MCF 10A (cell line): ENCODE measurements around the gene MED16. TPM values are rescaled to one million over a fixed set of nuclear protein-coding genes. Genes with fewer than 3 reads are reported as not detected.

ENCODE experiments used
- BruUV-seq: library from RNA; stranded (reverse); fragments of 400-500 nt; replicated peaks from 2 replicates; lab custom pipeline; 2021; lab: Mats Ljungman, UMichigan
- CTCF ChIA-PET: fragments of 300-600 bp; sonication (Branson Sonifier 250); formaldehyde crosslinking; extraction: SDS; loops from one replicate; lab custom pipeline; 2021; ENCODE audit warnings: antibody characterized with exemption, inconsistent platforms; lab: Yijun Ruan, JAX
- POLR2A ChIA-PET: fragments of 300-600, 350-650 bp; sonication (Branson Sonifier 250); formaldehyde crosslinking; extraction: SDS; loops from one replicate; lab custom pipeline; 2020; ENCODE audit warnings: antibody characterized with exemption, inconsistent platforms; lab: Yijun Ruan, JAX
- DNase-seq: peaks from one replicate; pipeline ENCODE4 v3.0.0-alpha.2; 2018; ENCODE audit not compliant: unreplicated experiment
- H3K27ac Mint-ChIP-seq: one replicate; pipeline ENCODE4 v1.8.0; 2022; ENCODE audit warnings: mild to moderate bottlenecking, low read depth, mixed read lengths; ENCODE audit not compliant: unreplicated experiment
- H3K27me3 Mint-ChIP-seq: one replicate; pipeline ENCODE4 v1.8.0; 2022; ENCODE audit warnings: mixed read lengths; ENCODE audit not compliant: insufficient read depth, unreplicated experiment
- H3K36me3 Mint-ChIP-seq: one replicate; pipeline ENCODE4 v1.8.0; 2022; ENCODE audit warnings: mild to moderate bottlenecking, moderate library complexity, mixed read lengths; ENCODE audit not compliant: insufficient read depth, unreplicated experiment
- H3K4me1 Mint-ChIP-seq: one replicate; pipeline ENCODE4 v1.8.0; 2022; ENCODE audit warnings: mixed read lengths; ENCODE audit not compliant: insufficient read depth, unreplicated experiment
- H3K4me3 Mint-ChIP-seq: one replicate; pipeline ENCODE4 v1.8.0; 2022; ENCODE audit warnings: mild to moderate bottlenecking, moderate library complexity, mixed read lengths; ENCODE audit not compliant: unreplicated experiment
- H3K9me3 Mint-ChIP-seq: one replicate; pipeline ENCODE4 v1.8.0; 2022; ENCODE audit warnings: mixed read lengths; ENCODE audit not compliant: unreplicated experiment
- CTCF ChIP-seq: fragments of 200-600 bp; IDR thresholded peaks from one replicate; pipeline ENCODE4 v1.8.0; 2022; ENCODE audit warnings: antibody characterized with exemption, mild to moderate bottlenecking; ENCODE audit not compliant: unreplicated experiment
- intact Hi-C: fragments of 100-400 bp; cut with micrococcal nuclease; formaldehyde crosslinking; loops from 2 replicates; pipeline ENCODE4 v1.14.1; 2022
- total RNA-seq: library from RNA; stranded (reverse); gene quantifications from 2 replicates; pipeline ENCODE4 v1.2.3, GENCODE V29; 2022

MED16 gene
- total RNA-seq, 1 experiment from 2014 or later = 61.0 TPM

DNA sequence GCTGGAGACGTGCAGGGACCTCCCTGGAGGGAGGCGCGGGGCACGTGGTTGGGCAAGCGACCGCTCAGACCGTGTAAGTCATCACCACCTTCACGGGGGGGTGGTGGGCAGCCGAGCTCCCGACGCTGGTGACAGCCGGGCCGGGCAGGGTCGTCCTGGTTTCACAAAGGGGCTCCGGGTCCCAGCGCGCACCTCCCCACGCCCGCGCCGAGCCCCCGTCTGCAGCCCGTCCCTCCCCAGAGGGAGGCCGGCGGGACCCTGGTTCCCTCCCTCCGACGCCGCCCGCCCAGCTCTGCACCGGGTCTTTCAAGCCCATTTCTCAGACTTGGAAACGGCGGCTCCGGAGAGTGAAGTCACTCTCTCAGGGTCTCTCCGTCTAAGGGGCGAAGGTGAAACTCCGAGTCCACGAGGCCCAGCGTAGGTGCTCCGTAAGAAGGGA lies 32.1 kb upstream of the MED16 start:
- DNase-seq = peak; percentile 72
- POLR2A ChIA-PET = interaction anchor here (0.8 to 5.0 kb wide), 4 partner anchors 8 to 178 kb away, joined by 3 to 28 read pairs (median 4); partner anchors contain the start of gene WDR18
- no peak overlapping the region for H3K27ac Mint-ChIP-seq
- H3K9me3 Mint-ChIP-seq = no peaks in the 10 kb centered on the region
- peak overlapping the region; percentile 73 for H3K4me3 Mint-ChIP-seq
- CTCF ChIA-PET = interaction anchor here (4.2 kb wide), 1 partner anchor 58 kb away, joined by 83 read pairs; the partner anchor contains the start of gene WDR18
- no peaks in the 10 kb centered on the region for H3K27me3 Mint-ChIP-seq
- no peak for TF ChIP-seq CTCF
- H3K36me3 Mint-ChIP-seq = peaks cover 5% of the 10 kb centered on the region
- no TSS peak for BruUV-seq
- intact Hi-C loops = no loop called here
- H3K4me1 Mint-ChIP-seq = no peaks in the 10 kb centered on the region

- H3K4me1 Mint-ChIP-seq = no peaks in the 10 kb centered on the region
- BruUV-seq = no TSS peak
- intact Hi-C loops = no loop called here
- no peak overlapping the region for H3K27ac Mint-ChIP-seq
- no peak for DNase-seq
- H3K27me3 Mint-ChIP-seq = no peaks in the 10 kb centered on the region
- TF ChIP-seq CTCF = no peak
- ChIA-PET CTCF (interaction anchor here (0.8 to 4.2 kb wide), 2 partner anchors 59 to 67 kb away, joined by 5 to 83 read pairs; partner anchors contain the start of gene WDR18), POLR2A (interaction anchor here (0.8 to 5.0 kb wide), 5 partner anchors 8 to 178 kb away, joined by 3 to 28 read pairs (median 3); partner anchors contain the start of gene WDR18)
- peak overlapping the region; percentile 73 for H3K4me3 Mint-ChIP-seq
- H3K36me3 Mint-ChIP-seq = peaks cover under 1% of the 10 kb centered on the region
- H3K9me3 Mint-ChIP-seq = no peaks in the 10 kb centered on the region
These were observed 31.6 kb upstream of the MED16 start for GRCh38 chr19:924553-925086.

- no peak for DNase-seq
- ChIA-PET CTCF (interaction anchor here (0.5 to 1.3 kb wide), 3 partner anchors 64 to 149 kb away, joined by 3 read pairs; no protein-coding TSS in a partner anchor), POLR2A (interaction anchor here (5.0 kb wide), 1 partner anchor 64 kb away, joined by 28 read pairs; the partner anchor contains the start of gene WDR18)
- no peak for TF ChIP-seq CTCF
- Mint-ChIP-seq H3K4me3 (no peak overlapping the region), H3K27me3 (no peaks in the 10 kb centered on the region), H3K4me1 (no peaks in the 10 kb centered on the region), H3K9me3 (no peaks in the 10 kb centered on the region), H3K27ac (no peak overlapping the region), H3K36me3 (no peaks in the 10 kb centered on the region)
- intact Hi-C loops = no loop called here
- no TSS peak for BruUV-seq
These were observed 27.3 kb upstream of the MED16 start for GRCh38 chr19:920051-920864.
